ENCODE measurements around the gene ELF5.

DNA sequence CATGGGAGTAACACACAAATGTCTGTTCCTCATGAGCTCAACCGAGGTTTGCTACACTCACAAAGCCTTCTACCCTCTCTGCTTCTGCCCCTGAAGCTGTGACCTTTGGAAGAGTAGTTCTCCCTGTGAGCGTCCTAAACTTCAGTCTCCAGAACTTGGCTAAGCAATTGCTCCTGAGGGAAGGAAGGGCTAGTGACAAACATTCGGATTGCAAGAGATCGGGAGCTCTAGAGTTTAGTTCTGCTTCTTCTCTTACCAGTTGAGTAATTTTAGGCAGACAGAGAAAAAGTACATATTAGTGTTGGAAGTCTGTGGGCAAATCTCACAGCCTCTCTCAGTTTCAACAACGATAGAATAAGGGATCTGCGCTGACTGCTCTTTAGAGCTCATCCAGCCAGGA lies 27.3 kb upstream of the ELF5 start:
- TF ChIP-seq, protein P1, sequence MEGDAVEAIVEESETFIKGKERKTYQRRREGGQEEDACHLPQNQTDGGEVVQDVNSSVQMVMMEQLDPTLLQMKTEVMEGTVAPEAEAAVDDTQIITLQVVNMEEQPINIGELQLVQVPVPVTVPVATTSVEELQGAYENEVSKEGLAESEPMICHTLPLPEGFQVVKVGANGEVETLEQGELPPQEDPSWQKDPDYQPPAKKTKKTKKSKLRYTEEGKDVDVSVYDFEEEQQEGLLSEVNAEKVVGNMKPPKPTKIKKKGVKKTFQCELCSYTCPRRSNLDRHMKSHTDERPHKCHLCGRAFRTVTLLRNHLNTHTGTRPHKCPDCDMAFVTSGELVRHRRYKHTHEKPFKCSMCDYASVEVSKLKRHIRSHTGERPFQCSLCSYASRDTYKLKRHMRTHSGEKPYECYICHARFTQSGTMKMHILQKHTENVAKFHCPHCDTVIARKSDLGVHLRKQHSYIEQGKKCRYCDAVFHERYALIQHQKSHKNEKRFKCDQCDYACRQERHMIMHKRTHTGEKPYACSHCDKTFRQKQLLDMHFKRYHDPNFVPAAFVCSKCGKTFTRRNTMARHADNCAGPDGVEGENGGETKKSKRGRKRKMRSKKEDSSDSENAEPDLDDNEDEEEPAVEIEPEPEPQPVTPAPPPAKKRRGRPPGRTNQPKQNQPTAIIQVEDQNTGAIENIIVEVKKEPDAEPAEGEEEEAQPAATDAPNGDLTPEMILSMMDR (IDR thresholded peaks at IDR 0.05) = no peak
- TF ChIP-seq EZH2 (IDR thresholded peaks at IDR 0.05; ENCODE audit: borderline replicate concordance, insufficient read depth, low read depth, low read length, poor library complexity, severe bottlenecking) = no peak
